Naive B cell (primary cell): ENCODE results near the gene AMPD1. TPM values are rescaled to one million over a fixed set of nuclear protein-coding genes. Genes with fewer than 3 reads are reported as not detected.

Experiments used
- ATAC-seq, 2 donors: fragments of 150-1000 bp; cut with Tn5 transposase; 2 replicates each; pipeline ENCODE4 v1.10.0; 2021; ENCODE audit warnings: low read depth in 2 of 2, mild to moderate bottlenecking in 2 of 2, moderate library complexity in 2 of 2
- DNase-seq: peaks from one replicate; pipeline ENCODE4 v3.0.0; 2022
- H3K27ac Mint-ChIP-seq, 6 donors: one replicate each; pipeline ENCODE4 v1.8.0; 2020 to 2022; ENCODE audit warnings: mild to moderate bottlenecking in 6 of 6, mixed read lengths in 6 of 6, moderate library complexity in 5 of 6, inconsistent platforms in 2 of 6
- H3K27me3 Mint-ChIP-seq, 3 donors: one replicate each; pipeline ENCODE4 v1.8.0; 2021 to 2022; ENCODE audit warnings: mixed read lengths in 3 of 3, mild to moderate bottlenecking in 1 of 3
- H3K36me3 Mint-ChIP-seq, 2 donors: one replicate each; pipeline ENCODE4 v1.8.0; 2020 to 2022; ENCODE audit warnings: mixed read lengths in 2 of 2, inconsistent platforms in 1 of 2, mild to moderate bottlenecking in 1 of 2
- H3K4me1 Mint-ChIP-seq, 3 donors: one replicate each; pipeline ENCODE4 v1.8.0; 2020 to 2022; ENCODE audit warnings: mixed read lengths in 3 of 3, inconsistent platforms in 1 of 3, mild to moderate bottlenecking in 1 of 3, moderate library complexity in 1 of 3
- H3K4me3 Mint-ChIP-seq, 8 donors: one replicate each; pipeline ENCODE4 v1.8.0; 2020 to 2022; ENCODE audit warnings: mild to moderate bottlenecking in 8 of 8, mixed read lengths in 8 of 8, moderate library complexity in 8 of 8, inconsistent platforms in 2 of 8
- H3K9me3 Mint-ChIP-seq, 7 donors: one replicate each; pipeline ENCODE4 v1.8.0; 2020 to 2022; ENCODE audit warnings: mixed read lengths in 7 of 7, mild to moderate bottlenecking in 5 of 7, inconsistent platforms in 2 of 7, moderate library complexity in 1 of 7
- polyA plus RNA-seq, 6 donors: library from polyadenylated mRNA; unstranded; fragments of 300-500 nt; fragmentation: Illumina TruSeq; gene quantifications; one replicate each; pipeline ENCODE4 v1.2.3, GENCODE V29; 2021; ENCODE audit warnings: low read depth in 6 of 6

AMPD1 gene
- polyA plus RNA-seq, 6 donors from 2014 or later: not detected

- ATAC-seq (peak; percentile 93 to 95), DNase-seq (peak; percentile 94)
- Mint-ChIP-seq H3K27ac (peak within 1 kb of the TSS; percentile 99 to 100 (median 100)), H3K9me3 (no peaks in the 10 kb centered on the region), H3K4me3 (peak within 1 kb of the TSS; percentile 89 to 99 (median 98)), H3K27me3 (no peaks in the 10 kb centered on the region), H3K36me3 (peaks cover 26 to 27% of the 10 kb centered on the region in 2 donors), H3K4me1 (peaks cover 12 to 27% (median 15%) of the 10 kb centered on the region in 3 donors)
Observed at GRCh38 chr1:114716304-114717170, 21.2 kb upstream of the AMPD1 start, which contains the start of gene NRAS. NRAS (minus strand) TSS chr1:114716771; CDS start chr1:114716160, 611 bp downstream.

GRCh38 chr1:114715952-114716303, 20.6 kb upstream of the AMPD1 start:
- H3K27ac Mint-ChIP-seq: peak overlapping the region; percentile 99 to 100 (median 100)
- DNase-seq (no peak), ATAC-seq (no peak)
- peaks cover 22 to 23% of the 10 kb centered on the region in 2 donors for H3K36me3 Mint-ChIP-seq
- H3K9me3 Mint-ChIP-seq: no peaks in the 10 kb centered on the region
- peaks cover 12 to 27% (median 15%) of the 10 kb centered on the region in 3 donors for H3K4me1 Mint-ChIP-seq
- H3K4me3 Mint-ChIP-seq: peak overlapping the region; percentile 89 to 99 (median 98)
- no peaks in the 10 kb centered on the region for H3K27me3 Mint-ChIP-seq

GRCh38 chr1:114712977-114713376, 17.6 kb upstream of the AMPD1 start:
- H3K4me1 Mint-ChIP-seq: peaks cover 12 to 24% (median 19%) of the 10 kb centered on the region in 3 donors
- no peak overlapping the region for H3K4me3 Mint-ChIP-seq
- H3K27ac Mint-ChIP-seq: peak overlapping the region in 1 of 6 donors; percentile 66
- DNase-seq (no peak), ATAC-seq (no peak)
- H3K27me3 Mint-ChIP-seq: no peaks in the 10 kb centered on the region
- no peaks in the 10 kb centered on the region for H3K9me3 Mint-ChIP-seq
- peaks cover 0 to 15% of the 10 kb centered on the region in 2 donors for H3K36me3 Mint-ChIP-seq

GRCh38 chr1:114710360-114710759, 15.0 kb upstream of the AMPD1 start:
- Mint-ChIP-seq H3K36me3 (peaks cover 11 to 26% of the 10 kb centered on the region in 2 donors), H3K9me3 (no peaks in the 10 kb centered on the region), H3K4me3 (peak overlapping the region in 1 of 8 donors; percentile 56), H3K27ac (no peak overlapping the region), H3K27me3 (no peaks in the 10 kb centered on the region), H3K4me1 (peaks cover 0 to 9% (median 6%) of the 10 kb centered on the region in 3 donors)
- no peak for DNase-seq
- no peak for ATAC-seq

- Mint-ChIP-seq H3K36me3 (peaks cover 11 to 19% of the 10 kb centered on the region in 2 donors), H3K4me1 (peaks cover 0 to 3% (median 0%) of the 10 kb centered on the region in 3 donors), H3K27ac (peak overlapping the region in 2 of 6 donors; percentile 20 to 43), H3K9me3 (no peaks in the 10 kb centered on the region), H3K27me3 (no peaks in the 10 kb centered on the region), H3K4me3 (no peak overlapping the region)
- ATAC-seq (no peak), DNase-seq (no peak)
Observed at GRCh38 chr1:114707604-114708003, 12.3 kb upstream of the AMPD1 start.

GRCh38 chr1:114703242-114703641, 7.9 kb upstream of the AMPD1 start:
- DNase-seq (no peak), ATAC-seq (no peak)
- H3K9me3 Mint-ChIP-seq: no peaks in the 10 kb centered on the region
- peaks cover 11% of the 10 kb centered on the region in 2 donors for H3K36me3 Mint-ChIP-seq
- H3K4me3 Mint-ChIP-seq: no peak overlapping the region
- H3K27me3 Mint-ChIP-seq: no peaks in the 10 kb centered on the region
- H3K27ac Mint-ChIP-seq: no peak overlapping the region
- H3K4me1 Mint-ChIP-seq: no peaks in the 10 kb centered on the region

- DNase-seq: no peak
- Mint-ChIP-seq H3K9me3 (no peaks in the 10 kb centered on the region), H3K27ac (no peak overlapping the region), H3K4me1 (no peaks in the 10 kb centered on the region), H3K4me3 (no peak overlapping the region), H3K36me3 (peaks cover 9 to 10% of the 10 kb centered on the region in 2 donors), H3K27me3 (no peaks in the 10 kb centered on the region)
- no peak for ATAC-seq
Observed at GRCh38 chr1:114702737-114703136, 7.4 kb upstream of the AMPD1 start.

GRCh38 chr1:114701931-114702330, 6.6 kb upstream of the AMPD1 start:
- ATAC-seq (no peak), DNase-seq (no peak)
- Mint-ChIP-seq H3K36me3 (peaks cover under 1 to 2% of the 10 kb centered on the region in 2 donors), H3K27ac (peak overlapping the region in 1 of 6 donors; percentile 27), H3K4me1 (no peaks in the 10 kb centered on the region), H3K9me3 (no peaks in the 10 kb centered on the region), H3K27me3 (peaks cover 0 to 4% (median 3%) of the 10 kb centered on the region in 3 donors), H3K4me3 (no peak overlapping the region)

- no peaks in the 10 kb centered on the region for H3K36me3 Mint-ChIP-seq
- no peaks in the 10 kb centered on the region for H3K4me1 Mint-ChIP-seq
- no peak for ATAC-seq
- H3K27ac Mint-ChIP-seq: no peak overlapping the region
- peaks cover 0 to 17% (median 9%) of the 10 kb centered on the region in 3 donors for H3K27me3 Mint-ChIP-seq
- H3K9me3 Mint-ChIP-seq: no peaks in the 10 kb centered on the region
- no peak for DNase-seq
- H3K4me3 Mint-ChIP-seq: no peak overlapping the region
Observed at GRCh38 chr1:114700036-114700600, 4.8 kb upstream of the AMPD1 start.

GRCh38 chr1:114696810-114697209, 1.5 kb upstream of the AMPD1 start:
- no peak overlapping the region for H3K4me3 Mint-ChIP-seq
- H3K27ac Mint-ChIP-seq: peak overlapping the region in 1 of 6 donors; percentile 29
- ATAC-seq (no peak), DNase-seq (no peak)
- H3K27me3 Mint-ChIP-seq: peaks cover 0 to 20% (median 9%) of the 10 kb centered on the region in 3 donors
- H3K36me3 Mint-ChIP-seq: no peaks in the 10 kb centered on the region
- H3K4me1 Mint-ChIP-seq: no peaks in the 10 kb centered on the region
- H3K9me3 Mint-ChIP-seq: no peaks in the 10 kb centered on the region

- Mint-ChIP-seq H3K27ac (no peak overlapping the region), H3K36me3 (no peaks in the 10 kb centered on the region), H3K4me1 (no peaks in the 10 kb centered on the region), H3K27me3 (peaks cover 10 to 33% (median 11%) of the 10 kb centered on the region in 3 donors), H3K9me3 (no peaks in the 10 kb centered on the region), H3K4me3 (no peak overlapping the region)
- ATAC-seq (no peak), DNase-seq (no peak)
Observed at GRCh38 chr1:114694540-114695310, 621 bp downstream of the AMPD1 start.

GRCh38 chr1:114692947-114693346, 2.4 kb downstream of the AMPD1 start:
- peaks cover 27 to 42% (median 27%) of the 10 kb centered on the region in 3 donors for H3K27me3 Mint-ChIP-seq
- ATAC-seq (no peak), DNase-seq (no peak)
- no peaks in the 10 kb centered on the region for H3K4me1 Mint-ChIP-seq
- H3K27ac Mint-ChIP-seq: no peak overlapping the region
- H3K4me3 Mint-ChIP-seq: no peak overlapping the region
- no peaks in the 10 kb centered on the region for H3K36me3 Mint-ChIP-seq
- H3K9me3 Mint-ChIP-seq: no peaks in the 10 kb centered on the region

- Mint-ChIP-seq H3K9me3 (no peaks in the 10 kb centered on the region), H3K4me3 (no peak overlapping the region), H3K27me3 (peaks cover 35 to 49% (median 43%) of the 10 kb centered on the region in 3 donors), H3K36me3 (no peaks in the 10 kb centered on the region), H3K4me1 (no peaks in the 10 kb centered on the region), H3K27ac (peak overlapping the region in 1 of 6 donors; percentile 61)
- DNase-seq (no peak), ATAC-seq (no peak)
Observed at GRCh38 chr1:114691061-114691460, 4.3 kb downstream of the AMPD1 start.
